Psoas muscle (tissue), 8 donors: ENCODE data around the gene SGK2. TPM values are rescaled to one million over a fixed set of nuclear protein-coding genes. Genes with fewer than 3 reads are reported as not detected.

Experiments
- ATAC-seq, 4 donors: fragments of 200-7000 bp; cut with Tn5 transposase; one replicate each; pipeline ENCODE4 v1.9.1; 2020; ENCODE audit warnings: moderate library complexity in 3 of 4, mild to moderate bottlenecking in 2 of 4
- DNase-seq, 2 donors: peaks; one replicate each; pipeline ENCODE4 v3.0.0-alpha.2; 2020
- H3K27ac ChIP-seq: fragments of 200-600 bp; one replicate; pipeline ENCODE4 v1.8.0; 2022
- H3K27me3 ChIP-seq, 3 donors: fragments of 200-600 bp in 1 of 3; one replicate each; pipeline versions ENCODE4 v1.6.1 to v1.8.0; 2013 to 2022; ENCODE audit warnings: low read length in 2 of 3, mild to moderate bottlenecking in 2 of 3, moderate library complexity in 1 of 3; ENCODE audit not compliant: insufficient read depth in 3 of 3
- H3K36me3 ChIP-seq, 2 donors: fragments of 200-600 bp in 1 of 2; one replicate each; pipeline versions ENCODE4 v1.6.1 to v1.8.0; 2013 to 2022; ENCODE audit warnings: low read depth in 1 of 2, mild to moderate bottlenecking in 1 of 2, moderate library complexity in 1 of 2; ENCODE audit not compliant: insufficient read depth in 1 of 2
- H3K4me1 ChIP-seq: fragments of 200-600 bp; one replicate; pipeline ENCODE4 v1.8.0; 2022
- H3K4me3 ChIP-seq: fragments of 200-600 bp; one replicate; pipeline ENCODE4 v1.8.0; 2022; ENCODE audit warnings: mild to moderate bottlenecking
- H3K9me3 ChIP-seq: fragments of 200-600 bp; one replicate; pipeline ENCODE4 v1.8.0; 2022
- CTCF ChIP-seq: fragments of 200-600 bp; IDR thresholded peaks from one replicate; pipeline ENCODE4 v1.8.0; 2022; ENCODE audit warnings: antibody characterized with exemption
- WGBS, 3 donors: extraction: QIAGEN DNeasy Blood & Tissue Kit; methylation state at CpG; one replicate each; pipeline versions ENCODE4 v1.1.6 to v1.1.7; 2013; 5-methylcytosine and 5-hydroxymethylcytosine counted together
- intact Hi-C, 2 donors: fragments of 100-400 bp; cut with DNase I; formaldehyde crosslinking; loops; one replicate each; pipeline versions ENCODE4 v1.11.0 to v1.14.2; 2022
- polyA plus RNA-seq, 3 donors: library from polyadenylated mRNA; stranded (reverse); fragments of 200-250 nt; gene quantifications; one replicate each; pipeline ENCODE4 v1.2.3, GENCODE V29; 2013
- total RNA-seq, 4 donors: library from RNA; stranded (reverse); fragmentation: NEBNext Ultra II Directional in 2 of 4; extraction: Animal tissue kit (Norgen Biotek cat#: 25700) in 2 of 4; gene quantifications; one replicate each; pipeline versions ENCODE4 v1.2.1 to v1.2.4, GENCODE V29; 2021 to 2023
- donor health status: healthy with polysubstance abuse.
- donor health status: DM: no; HTN: no; CAD: no; lungs with moderate emphysema.
- donor health status: Bipolar disorder and iron deficiency.
- donor health status: healthy.
- donor health status: DM: yes; HTN: yes; CAD: no.
- donor health status: DM: no; HTN: no; CAD: no.
- donor health status: DM: no; HTN: no; CAD: no.
- donor health status: DM: yes; HTN: yes; CAD: no.

SGK2 gene
- total and polyA plus RNA-seq, 7 donors, result 0.04 to 0.53 (median 0.14) TPM; not detected in 3

GRCh38 chr20:43525021-43525420, 33.8 kb upstream of the SGK2 start:
- ATAC-seq (no peak), DNase-seq (no peak)
- 34 to 59% (median 41%) methylated on average over 5 of the region's 5 CpGs for WGBS, 3 donors
- intact Hi-C loops, result no loop called here
- Histone ChIP-seq H3K9me3 (no peaks in the 10 kb centered on the region), H3K4me3 (no peak overlapping the region), H3K36me3 (no peaks in the 10 kb centered on the region), H3K27ac (no peak overlapping the region), H3K4me1 (no peaks in the 10 kb centered on the region), H3K27me3 (no peaks in the 10 kb centered on the region)
- TF ChIP-seq CTCF, result no peak

- Histone ChIP-seq H3K4me1 (no peaks in the 10 kb centered on the region), H3K9me3 (no peaks in the 10 kb centered on the region), H3K27me3 (no peaks in the 10 kb centered on the region), H3K36me3 (no peaks in the 10 kb centered on the region), H3K27ac (no peak overlapping the region), H3K4me3 (no peak overlapping the region)
- no peak for TF ChIP-seq CTCF
- ATAC-seq (no peak), DNase-seq (no peak)
- WGBS, 3 donors, result 76 to 83% (median 80%) methylated on average over 8 of the region's 8 CpGs
- intact Hi-C loops, result no loop called here
These were observed 30.5 kb upstream of the SGK2 start for GRCh38 chr20:43528258-43528875.

GRCh38 chr20:43529051-43529450, 29.8 kb upstream of the SGK2 start:
- WGBS, 3 donors, result 86 to 92% (median 88%) methylated on average over 5 of the region's 5 CpGs
- no peaks in the 10 kb centered on the region for H3K27me3 ChIP-seq
- no peak overlapping the region for H3K27ac ChIP-seq
- DNase-seq, result no peak
- no peaks in the 10 kb centered on the region for H3K36me3 ChIP-seq
- no peak for ATAC-seq
- intact Hi-C loops, result no loop called here
- TF ChIP-seq CTCF, result no peak
- H3K9me3 ChIP-seq, result no peaks in the 10 kb centered on the region
- no peaks in the 10 kb centered on the region for H3K4me1 ChIP-seq
- H3K4me3 ChIP-seq, result no peak overlapping the region

GRCh38 chr20:43529457-43530153, 29.2 kb upstream of the SGK2 start:
- Histone ChIP-seq H3K4me3 (no peak overlapping the region), H3K9me3 (no peaks in the 10 kb centered on the region), H3K36me3 (no peaks in the 10 kb centered on the region), H3K4me1 (no peaks in the 10 kb centered on the region), H3K27ac (no peak overlapping the region), H3K27me3 (no peaks in the 10 kb centered on the region)
- WGBS, 3 donors, result 75 to 78% (median 77%) methylated on average over 3 of the region's 3 CpGs
- ATAC-seq (no peak), DNase-seq (no peak)
- intact Hi-C loops, result no loop called here
- no peak for TF ChIP-seq CTCF
